Sigmoid colon (tissue), 4 donors: ENCODE data around the gene DHDH.
"Not testable (repeated sequence)": the region's sequence is repeated elsewhere in the genome, so short reads cannot be mapped to it uniquely, and the experiment has no call there.

Source experiments
- CTCF ChIP-seq, 4 experiments: fragments of 450-650 bp in 3 of 4; fragments of 200-600 bp in 1 of 4; IDR thresholded peaks; one replicate each; pipeline ENCODE4 v1.5.1; 2016 to 2019; ENCODE audit warnings: antibody characterized with exemption in 4 of 4, mild to moderate bottlenecking in 3 of 4, moderate library complexity in 2 of 4
- EP300 ChIP-seq, 4 donors: sonication (generic); formaldehyde crosslinking; IDR thresholded peaks; one replicate each; pipeline ENCODE4 v1.6.1; 2017; ENCODE audit warnings: antibody characterized with exemption in 4 of 4
- POLR2A ChIP-seq, 2 donors: fragments of 450-650 bp; IDR thresholded peaks; one replicate each; pipeline ENCODE4 v1.6.1; 2016; ENCODE audit warnings: antibody characterized with exemption in 2 of 2, mild to moderate bottlenecking in 2 of 2, moderate library complexity in 2 of 2
- POLR2AphosphoS5 ChIP-seq, 4 donors: sonication (generic); formaldehyde crosslinking; IDR thresholded peaks; one replicate each; pipeline ENCODE4 v1.6.1; 2017; ENCODE audit warnings: antibody characterized with exemption in 4 of 4

GRCh38 chr19:48903788-48904187, 29.7 kb upstream of the DHDH start:
- not testable (repeated sequence) for TF ChIP-seq EP300, CTCF, POLR2A, POLR2AphosphoS5 (IDR thresholded peaks at IDR 0.05)
